H1 (cell line): Measurements from ENCODE around the gene ZBTB47. TPM values are rescaled to one million over a fixed set of nuclear protein-coding genes. Genes with fewer than 3 reads are reported as not detected.

Experiments used
- CTCF ChIA-PET: fragments of 300-600 bp; sonication (Branson Sonifier 250); formaldehyde crosslinking; loops from one replicate; lab custom pipeline; 2021; ENCODE audit not compliant: partially characterized antibody; lab: Charles Lee
- POLR2A ChIA-PET: fragments of 300-600 bp; sonication (Branson Sonifier 250); formaldehyde crosslinking; loops from one replicate; lab custom pipeline; 2021; ENCODE audit warnings: inconsistent platforms; ENCODE audit not compliant: partially characterized antibody; lab: Charles Lee
- DNase-seq, 2 experiments: peaks; one replicate each; pipeline versions ENCODE4 v3.0.0 to v3.0.0-alpha.2; 2010 to 2022; ENCODE audit warnings: low spot score in 2 of 2, low read depth in 1 of 2, mixed read lengths in 1 of 2
- FAIRE-seq: peaks from 2 replicates; lab custom pipeline; 2011; peaks lifted over from hg19 to GRCh38; lab: Jason Lieb, UNC
- H2AFZ ChIP-seq: 2 replicates; pipeline ENCODE4 v1.8.1; 2012; ENCODE audit warnings: low read length, inconsistent platforms
- H2AK5ac ChIP-seq: 2 replicates; pipeline ENCODE4 v1.6.1; 2013; ENCODE audit warnings: low read depth, low read length
- H2BK120ac ChIP-seq: replicated peaks from 2 replicates; pipeline ENCODE3; 2013; ENCODE audit warnings: low read depth, low read length, inconsistent platforms
- H2BK12ac ChIP-seq: 2 replicates; pipeline ENCODE4 v1.6.1; 2013; ENCODE audit warnings: low read depth, low read length
- H2BK15ac ChIP-seq: 2 replicates; pipeline ENCODE4 v1.6.1; 2013; ENCODE audit warnings: low read length
- H2BK20ac ChIP-seq: 2 replicates; pipeline ENCODE4 v1.6.1; 2013; ENCODE audit warnings: low read length
- H2BK5ac ChIP-seq: 2 replicates; pipeline ENCODE4 v1.6.1; 2013; ENCODE audit warnings: low read depth, low read length
- H3K14ac ChIP-seq: 2 replicates; pipeline ENCODE4 v1.6.1; 2013; ENCODE audit warnings: inconsistent platforms; ENCODE audit not compliant: insufficient read length
- H3K18ac ChIP-seq: 2 replicates; pipeline ENCODE4 v1.6.1; 2013; ENCODE audit warnings: low read length; ENCODE audit errors: extremely low read depth
- H3K23ac ChIP-seq: 2 replicates; pipeline ENCODE4 v1.6.1; 2013; ENCODE audit warnings: inconsistent platforms; ENCODE audit not compliant: insufficient read length
- H3K23me2 ChIP-seq: 2 replicates; pipeline ENCODE4 v1.6.1; 2013; ENCODE audit warnings: low read depth, low read length
- H3K27ac ChIP-seq: 2 replicates; pipeline ENCODE4 v1.6.1; 2011; ENCODE audit warnings: low read depth, low read length, inconsistent platforms
- H3K27me3 ChIP-seq, 4 experiments: replicated peaks in 1 of 4; 1 replicate in 1 of 4; 2 replicates in 3 of 4; pipeline versions ENCODE4 v1.6.1 to v1.8.1; 2011 to 2013; ENCODE audit warnings: low read length in 3 of 4, mild to moderate bottlenecking in 3 of 4, inconsistent platforms in 2 of 4, mixed read lengths in 2 of 4, moderate library complexity in 1 of 4; ENCODE audit not compliant: control insufficient read depth in 3 of 4, insufficient read depth in 3 of 4; ENCODE audit errors: extremely low read depth in 1 of 4
- H3K36me3 ChIP-seq, 4 experiments: 2 replicates each; pipeline versions ENCODE4 v1.6.1 to v1.8.1; 2011 to 2013; ENCODE audit warnings: mild to moderate bottlenecking in 4 of 4, low read length in 3 of 4, moderate library complexity in 2 of 4, control low read depth in 1 of 4, inconsistent platforms in 1 of 4; ENCODE audit not compliant: insufficient read depth in 4 of 4, control insufficient read depth in 2 of 4
- H3K4ac ChIP-seq: replicated peaks from 2 replicates; pipeline ENCODE3; 2013; ENCODE audit warnings: low read length, low read depth, mixed read lengths, inconsistent platforms; ENCODE audit not compliant: insufficient read length
- H3K4me1 ChIP-seq, 4 experiments: replicated peaks in 1 of 4; 1 replicate in 1 of 4; 2 replicates in 3 of 4; pipeline versions ENCODE4 v1.6.1 to v1.8.1; 2011 to 2013; ENCODE audit warnings: low read length in 3 of 4, inconsistent platforms in 2 of 4, mixed read lengths in 1 of 4; ENCODE audit not compliant: insufficient read depth in 4 of 4, control insufficient read depth in 3 of 4
- H3K4me2 ChIP-seq, 2 experiments: 2 replicates each; pipeline versions ENCODE4 v1.6.1 to v1.8.1; 2011 to 2013; ENCODE audit warnings: low read depth in 2 of 2, low read length in 2 of 2, control low read depth in 1 of 2, inconsistent platforms in 1 of 2, mild to moderate bottlenecking in 1 of 2; ENCODE audit not compliant: insufficient read depth in 1 of 2
- H3K4me3 ChIP-seq, 4 experiments: fragments of 200-600, 300-600 bp in 1 of 4; sonication (generic), shearing (Covaris generic), sonication (Bioruptor Twin) in 1 of 4; 2 replicates each; pipeline versions ENCODE4 v1.5.1 to v1.8.1; 2011 to 2016; ENCODE audit warnings: low read length in 4 of 4, low read depth in 3 of 4, control low read depth in 2 of 4, inconsistent platforms in 2 of 4, mild to moderate bottlenecking in 2 of 4, mixed read lengths in 1 of 4, moderate library complexity in 1 of 4; ENCODE audit not compliant: insufficient read depth in 2 of 4; ENCODE audit errors: extremely low read depth in 1 of 4
- H3K56ac ChIP-seq: replicated peaks from 2 replicates; pipeline ENCODE3; 2013; ENCODE audit warnings: low read depth, mild to moderate bottlenecking, mixed read lengths, low read length, inconsistent platforms; ENCODE audit not compliant: insufficient read length
- H3K79me1 ChIP-seq: 2 replicates; pipeline ENCODE4 v1.6.1; 2013; ENCODE audit warnings: low read depth, low read length, control low read depth
- H3K79me2 ChIP-seq, 2 experiments: 2 replicates each; pipeline versions ENCODE4 v1.6.1 to v1.8.1; 2012 to 2013; ENCODE audit warnings: low read length in 2 of 2, mild to moderate bottlenecking in 2 of 2, inconsistent platforms in 1 of 2; ENCODE audit not compliant: insufficient read depth in 2 of 2, control insufficient read depth in 1 of 2
- H3K9ac ChIP-seq, 4 experiments: replicated peaks in 1 of 4; 1 replicate in 1 of 4; 2 replicates in 3 of 4; pipeline versions ENCODE4 v1.6.1 to v1.8.1; 2011 to 2013; ENCODE audit warnings: low read depth in 3 of 4, low read length in 3 of 4, control low read depth in 2 of 4, mild to moderate bottlenecking in 2 of 4, moderate library complexity in 2 of 4, inconsistent platforms in 1 of 4; ENCODE audit errors: extremely low read depth in 1 of 4
- H3K9me3 ChIP-seq, 2 experiments: 2 replicates each; pipeline versions ENCODE4 v1.6.1 to v1.8.1; 2012 to 2013; ENCODE audit warnings: mild to moderate bottlenecking in 2 of 2, moderate library complexity in 2 of 2, control low read depth in 1 of 2, inconsistent platforms in 1 of 2, low read depth in 1 of 2, low read length in 1 of 2, mixed read lengths in 1 of 2; ENCODE audit not compliant: insufficient read depth in 2 of 2
- H4K20me1 ChIP-seq, 2 experiments: replicated peaks in 1 of 2; 2 replicates each; pipeline versions ENCODE3 to v1.8.1; 2011 to 2013; ENCODE audit warnings: inconsistent platforms in 2 of 2, low read length in 2 of 2, mild to moderate bottlenecking in 1 of 2; ENCODE audit not compliant: insufficient read depth in 2 of 2, control insufficient read depth in 1 of 2
- H4K5ac ChIP-seq: 2 replicates; pipeline ENCODE4 v1.6.1; 2013; ENCODE audit warnings: low read length, low read depth, mixed read lengths, inconsistent platforms; ENCODE audit not compliant: insufficient read length
- H4K8ac ChIP-seq: 2 replicates; pipeline ENCODE4 v1.8.0; 2013; ENCODE audit warnings: mild to moderate bottlenecking, moderate library complexity, low read length, inconsistent platforms; ENCODE audit not compliant: insufficient read depth; ENCODE audit errors: extremely low read depth
- H4K91ac ChIP-seq: replicated peaks from 2 replicates; pipeline ENCODE3; 2013; ENCODE audit warnings: low read length, mixed read lengths, inconsistent platforms; ENCODE audit not compliant: insufficient read length
- GTF2F1 ChIP-seq: IDR thresholded peaks from 2 replicates; pipeline ENCODE4 v1.6.1; 2012; ENCODE audit warnings: low read depth, low read length, improper control_type of control experiment, borderline replicate concordance
- HDAC2 ChIP-seq, 2 experiments: fragments of 300-600 bp in 1 of 2; sonication (generic) in 1 of 2; IDR thresholded peaks; 2 replicates each; pipeline ENCODE4 v1.6.1; 2011 to 2012; ENCODE audit warnings: low read depth in 2 of 2, low read length in 2 of 2, mild to moderate bottlenecking in 2 of 2, moderate library complexity in 2 of 2, borderline replicate concordance in 1 of 2, inconsistent platforms in 1 of 2
- KDM1A ChIP-seq: fragments of 200-600, 300-600 bp; sonication (generic); IDR thresholded peaks from 2 replicates; pipeline ENCODE4 v1.7.1; 2016; ENCODE audit warnings: mild to moderate bottlenecking, low read length, borderline replicate concordance
- RFX5 ChIP-seq: IDR thresholded peaks from 2 replicates; pipeline ENCODE4 v1.6.1; 2011; ENCODE audit warnings: low read depth, low read length, improper control_type of control experiment, borderline replicate concordance
- SIX5 ChIP-seq: IDR thresholded peaks from 2 replicates; pipeline ENCODE4 v1.6.1; 2011; ENCODE audit warnings: mild to moderate bottlenecking, low read depth, low read length
- TAF1 ChIP-seq: IDR thresholded peaks from 2 replicates; pipeline ENCODE4 v1.6.1; 2011; ENCODE audit warnings: mild to moderate bottlenecking, low read depth, low read length
- whole genome bisulfite sequencing, 2 experiments: shearing (Covaris generic) in 1 of 2; methylation state at CpG; one replicate each; pipeline versions ENCODE4 v1.1.6 to v1.1.7; 2013 to 2015; ENCODE audit warnings: low lambda C conversion rate in 2 of 2, mixed read lengths in 2 of 2, inconsistent platforms in 1 of 2, low coverage in 1 of 2, missing lambda C conversion rate in 1 of 2; ENCODE audit not compliant: insufficient replicate concordance in 2 of 2, insufficient coverage in 1 of 2, insufficient read length in 1 of 2; ENCODE audit errors: extremely low coverage in 1 of 2, missing lambda C conversion rate in 1 of 2; 5-methylcytosine and 5-hydroxymethylcytosine counted together
- polyA plus RNA-seq, 7 experiments: library from polyadenylated mRNA; depleted of rRNA in 3 of 7; stranded (reverse) in 5 of 7; unstranded in 2 of 7; fragments of >200 nt in 5 of 7; fragments of 200-250 nt in 2 of 7; gene quantifications; 1 replicate in 5 of 7; 2 replicates in 1 of 7; 4 replicates in 1 of 7; pipeline versions ENCODE4 v1.2.1 to v1.2.3, GENCODE V29; 2011 to 2013; ENCODE audit warnings: missing spikeins in 2 of 7, mixed read lengths in 2 of 7
- total RNA-seq: library from RNA; stranded (reverse); fragmentation: NEBNext Ultra II Directional; extraction: Animal tissue kit (Norgen Biotek cat#: 25700); gene quantifications from 2 replicates; pipeline ENCODE4 v1.2.1, GENCODE V29; 2021
- TF ChIP-seq, protein P1 (sequence below): IDR thresholded peaks from 2 replicates; pipeline ENCODE4 v1.6.1; 2011; ENCODE audit warnings: low read length, improper control_type of control experiment

The ZBTB47 gene
- total and polyA plus RNA-seq, 2 of the 8 experiments (the other 6 are each of a cell fraction or from before 2014, with no cell fraction given) = 2.8 to 4.1 TPM

DNA sequence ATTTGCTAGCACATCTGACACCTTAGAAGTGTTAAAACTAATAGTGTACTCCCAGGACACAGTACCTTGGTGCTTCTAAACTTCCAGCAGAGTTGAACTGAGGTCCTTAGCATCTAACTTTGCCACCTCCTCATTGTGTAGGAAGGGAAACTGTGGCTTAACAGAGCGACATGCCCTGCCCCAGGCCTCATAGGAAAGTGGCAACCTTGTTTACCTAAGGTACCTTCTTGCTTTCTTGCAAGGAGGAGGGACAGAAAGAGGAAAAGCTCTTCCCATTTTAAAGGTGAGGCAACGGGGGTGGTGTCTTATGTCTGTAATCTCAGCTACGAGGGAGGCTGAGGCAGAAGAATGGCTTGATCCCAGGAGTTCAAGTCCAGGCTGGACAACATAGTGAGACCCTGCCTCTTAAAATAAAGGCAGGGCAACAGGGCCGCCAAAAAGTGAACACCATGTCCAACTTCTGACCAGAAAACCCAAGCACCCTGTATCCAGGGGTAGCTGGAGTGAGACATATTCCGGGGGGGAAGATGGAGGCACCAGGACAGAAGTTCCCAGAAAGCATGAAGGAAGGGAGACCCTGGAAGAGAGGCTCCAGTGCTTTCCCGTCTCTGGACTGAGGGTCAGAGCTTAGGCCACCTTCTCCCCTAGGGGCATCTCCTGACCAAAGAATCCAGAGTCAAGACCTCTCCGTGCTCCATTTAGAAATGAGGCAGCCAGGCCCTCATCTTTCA is 31.3 kb downstream of the ZBTB47 start:
- no peak overlapping the region for H2AFZ ChIP-seq
- no peak overlapping the region for H2BK120ac ChIP-seq
- H4K8ac ChIP-seq = no peak overlapping the region
- no peak overlapping the region for H2BK20ac ChIP-seq
- H3K4me3 ChIP-seq = no peak overlapping the region
- no peak overlapping the region for H3K4ac ChIP-seq
- TF ChIP-seq SIX5 (no peak), HDAC2 (IDR thresholded peaks at IDR 0.05; ENCODE audit: borderline replicate concordance in 1 of 2, low read depth in 2 of 2, low read length in 2 of 2) (no peak), GTF2F1 (no peak), TAF1 (no peak), RFX5 (no peak), KDM1A (no peak)
- TF ChIP-seq, protein P1, sequence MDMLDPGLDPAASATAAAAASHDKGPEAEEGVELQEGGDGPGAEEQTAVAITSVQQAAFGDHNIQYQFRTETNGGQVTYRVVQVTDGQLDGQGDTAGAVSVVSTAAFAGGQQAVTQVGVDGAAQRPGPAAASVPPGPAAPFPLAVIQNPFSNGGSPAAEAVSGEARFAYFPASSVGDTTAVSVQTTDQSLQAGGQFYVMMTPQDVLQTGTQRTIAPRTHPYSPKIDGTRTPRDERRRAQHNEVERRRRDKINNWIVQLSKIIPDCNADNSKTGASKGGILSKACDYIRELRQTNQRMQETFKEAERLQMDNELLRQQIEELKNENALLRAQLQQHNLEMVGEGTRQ = no peak
- ChIA-PET POLR2A (interaction anchor here (1.2 kb wide), 2 partner anchors 24 to 120 kb away, joined by 3 read pairs; partner anchors contain the start of gene HIGD1A), CTCF (interaction anchor here (0.9 to 1.9 kb wide), 6 partner anchors 9 to 65 kb away, joined by 3 to 5 read pairs (median 4); no protein-coding TSS in a partner anchor)
- H3K18ac ChIP-seq = no peak overlapping the region
- H3K4me2 ChIP-seq = no peak overlapping the region
- H2AK5ac ChIP-seq = no peak overlapping the region
- peaks cover 0 to 10% (median 4%) of the 10 kb centered on the region in 4 experiments; a peak in 4 of 7 replicates for H3K4me1 ChIP-seq
- no peaks in the 10 kb centered on the region for H3K9me3 ChIP-seq
- no peaks in the 10 kb centered on the region for H3K27me3 ChIP-seq
- H3K79me2 ChIP-seq = no peaks in the 10 kb centered on the region
- H3K14ac ChIP-seq = no peak overlapping the region
- no peaks in the 10 kb centered on the region for H3K23me2 ChIP-seq
- H3K9ac ChIP-seq = no peak overlapping the region
- no peak overlapping the region for H4K91ac ChIP-seq
- no peaks in the 10 kb centered on the region for H3K79me1 ChIP-seq
- H2BK5ac ChIP-seq = no peak overlapping the region
- H2BK15ac ChIP-seq = no peak overlapping the region
- H3K36me3 ChIP-seq = no peaks in the 10 kb centered on the region
- no peak overlapping the region for H2BK12ac ChIP-seq
- no peak for FAIRE-seq
- no peak for DNase-seq
- no peak overlapping the region for H4K5ac ChIP-seq
- no peak overlapping the region for H3K56ac ChIP-seq
- no peak overlapping the region for H3K23ac ChIP-seq
- H4K20me1 ChIP-seq = no peaks in the 10 kb centered on the region
- H3K27ac ChIP-seq = no peak overlapping the region
- WGBS, 2 experiments = 88% methylated on average over 7 of the region's 7 CpGs; no CpG with 5 or more reads in 1 of the 2 experiments
